HG03354 (cell line): ENCODE results near the gene MTHFD2.
"Not testable (repeated sequence)": the region's sequence is repeated elsewhere in the genome, so short reads cannot be mapped to it uniquely, and the experiment has no call there.

Source experiments
- ATAC-seq: cut with Tn5 transposase; IDR thresholded peaks from one replicate; pipeline ENCODE4 v1.9.1; 2021; ENCODE audit warnings: mild to moderate bottlenecking; ENCODE audit not compliant: unreplicated experiment, poor library complexity, severe bottlenecking

MTHFD2 gene

DNA sequence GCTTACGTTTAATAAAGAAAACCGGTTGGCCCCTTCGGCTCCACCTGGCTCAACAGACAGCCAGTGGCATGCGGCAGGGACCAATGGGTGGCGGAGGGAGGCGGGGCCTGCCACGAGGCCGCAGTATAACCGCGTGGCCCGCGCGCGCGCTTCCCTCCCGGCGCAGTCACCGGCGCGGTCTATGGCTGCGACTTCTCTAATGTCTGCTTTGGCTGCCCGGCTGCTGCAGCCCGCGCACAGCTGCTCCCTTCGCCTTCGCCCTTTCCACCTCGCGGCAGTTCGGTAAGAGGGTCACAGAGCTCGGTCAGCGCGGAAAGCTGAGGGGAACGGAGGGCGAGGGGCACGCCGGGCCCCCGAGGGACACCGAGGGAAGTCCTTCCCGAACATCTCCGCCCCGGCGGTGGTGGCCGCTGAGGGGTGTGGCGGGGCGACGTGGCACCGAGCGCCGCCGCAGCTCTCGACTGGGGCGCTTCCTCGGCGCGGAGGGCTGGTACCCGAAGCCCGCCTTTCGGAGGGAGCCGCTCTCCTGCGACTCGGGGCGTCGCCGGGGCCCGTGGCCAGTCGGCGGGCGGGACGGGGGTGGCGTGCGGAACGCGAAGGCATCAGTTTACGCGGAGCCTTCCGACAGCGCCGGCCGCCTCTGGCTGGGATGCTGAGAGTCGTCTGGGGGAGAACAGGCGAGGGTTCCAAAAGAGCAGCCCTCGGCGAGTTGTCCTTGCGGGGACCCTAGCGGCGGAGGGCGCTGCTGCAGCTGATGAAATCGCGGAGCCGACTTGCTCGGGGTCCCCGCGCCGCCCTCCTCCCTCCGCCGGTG, at the start of gene MTHFD2:
Gene MTHFD2 (plus strand): TSS at position 155 of the 814 bp plus-strand sequence. CDS start 27 bp downstream, at position 182.
- ATAC-seq, result peak; percentile 90

DNA sequence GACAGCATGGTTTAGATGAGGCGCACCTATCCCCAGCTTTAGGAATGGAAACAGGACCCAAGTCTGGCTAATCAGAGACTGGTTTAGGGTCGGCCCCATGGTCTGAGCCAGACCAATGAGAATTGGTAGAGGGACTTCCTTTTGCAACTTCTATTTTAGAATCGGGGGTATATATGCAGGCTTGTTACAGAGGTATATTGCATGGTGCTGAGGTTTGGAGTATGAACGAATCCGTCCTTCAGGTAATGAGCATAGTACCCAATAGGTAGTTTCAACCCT, 49.2 kb upstream of the MTHFD2 start:
- no peak for ATAC-seq

DNA sequence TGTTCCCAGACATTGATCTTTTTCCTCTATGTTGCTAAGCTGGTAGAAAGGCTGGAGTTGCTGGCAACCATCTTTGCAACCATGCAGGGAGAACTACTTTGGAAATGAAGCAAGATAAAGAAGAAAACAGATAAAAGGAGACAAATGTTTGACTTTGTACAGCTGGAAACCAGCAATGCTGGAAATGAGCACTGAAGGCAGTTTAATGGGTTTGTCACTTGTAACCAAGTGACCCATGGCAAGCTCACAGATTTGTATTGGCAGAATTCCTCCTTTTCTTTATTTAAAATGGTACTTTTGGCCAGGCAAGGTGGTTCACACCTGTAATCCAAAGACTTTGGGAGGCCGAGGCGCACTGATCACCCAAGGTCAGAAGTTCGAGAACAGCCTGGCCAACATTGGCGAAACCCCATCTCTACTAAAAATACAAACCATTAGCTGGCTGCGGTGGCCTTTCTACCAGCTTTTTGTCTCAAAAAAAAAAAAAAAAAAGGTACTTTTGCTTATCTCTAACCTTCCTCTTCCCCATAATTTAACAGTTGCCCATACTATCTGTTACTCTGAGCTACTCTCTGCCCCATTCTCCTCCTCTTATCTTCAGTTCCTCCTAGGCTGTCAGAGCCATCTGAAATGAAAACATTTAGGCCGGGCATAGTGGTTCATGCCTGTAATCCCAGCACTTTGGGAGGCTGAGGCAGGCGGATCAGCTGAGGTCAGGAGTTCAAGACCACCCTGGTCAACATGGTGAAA, 48.7 kb upstream of the MTHFD2 start:
- no peak for ATAC-seq

DNA sequence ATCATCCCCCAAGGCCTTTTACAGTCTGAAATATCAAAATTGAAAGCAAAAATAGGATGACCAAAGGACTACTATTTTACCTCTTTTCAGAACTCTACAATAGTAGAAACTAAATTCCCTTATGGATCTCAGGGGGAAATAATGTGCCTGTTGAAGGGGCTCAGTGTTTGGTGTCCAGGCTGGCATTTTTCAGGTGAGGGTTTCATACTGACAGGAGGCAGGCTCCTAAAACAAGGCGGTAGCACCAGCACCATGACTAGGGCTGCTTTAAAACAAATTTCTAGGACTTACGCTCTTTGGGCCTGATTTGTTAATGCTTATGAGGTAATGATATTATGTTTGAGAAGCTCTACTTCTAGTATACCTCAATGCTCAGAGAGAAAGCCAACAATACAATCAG, 45.5 kb upstream of the MTHFD2 start:
- no peak for ATAC-seq

DNA sequence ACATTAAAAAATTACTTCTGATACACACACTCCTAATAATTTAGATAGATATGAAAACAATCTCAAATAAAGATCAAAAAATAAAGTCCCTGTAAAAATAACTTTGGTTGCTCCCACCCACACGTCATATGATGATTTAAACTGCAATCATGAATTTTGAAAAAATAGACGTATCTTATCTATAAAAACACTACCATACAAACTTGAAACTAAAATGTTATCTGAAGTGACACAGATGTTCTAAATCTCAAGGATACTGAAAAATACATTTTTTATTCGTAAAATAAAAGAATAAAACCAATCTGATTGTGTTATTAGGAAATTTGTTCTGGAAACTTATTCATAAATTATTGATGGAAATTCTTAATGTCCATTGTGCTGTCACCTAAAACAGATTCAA, 42.6 kb upstream of the MTHFD2 start:
- ATAC-seq, result no peak

DNA sequence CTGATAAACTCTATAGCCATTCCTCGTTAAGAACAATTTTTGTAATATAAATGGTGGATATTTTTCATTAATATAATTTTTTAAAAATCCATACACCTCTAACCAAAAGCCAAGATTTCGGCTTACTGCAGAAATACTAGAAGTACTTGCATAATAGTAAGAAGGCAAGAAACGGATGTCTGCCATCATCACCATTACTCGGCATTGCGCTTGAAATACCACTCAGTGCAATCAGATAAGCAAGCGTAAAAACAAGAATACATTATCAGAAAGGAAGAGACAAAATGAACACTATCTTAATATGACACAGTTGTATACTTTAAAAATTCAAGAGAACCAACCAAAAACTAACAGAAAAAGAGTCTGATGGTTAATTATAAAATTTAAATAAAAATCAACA, 35.5 kb upstream of the MTHFD2 start:
- no peak for ATAC-seq

DNA sequence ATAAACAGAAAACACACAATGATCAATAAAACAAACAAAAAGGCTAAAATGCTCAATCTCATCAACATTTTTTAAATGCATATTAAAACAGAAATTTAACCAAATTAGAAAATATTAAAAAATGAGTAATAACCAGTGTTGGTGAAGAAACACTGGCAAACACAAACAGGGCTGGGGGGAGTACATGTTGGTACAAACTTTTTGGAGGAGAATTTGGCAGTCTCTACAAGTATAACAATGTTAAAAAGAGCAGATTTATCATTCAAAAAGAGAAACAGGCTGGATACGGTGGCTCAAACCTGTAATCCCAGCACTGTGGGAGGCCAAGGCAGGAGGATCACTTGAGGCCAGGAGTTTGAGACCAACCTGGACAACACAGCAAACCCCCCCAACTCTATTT, 33.7 kb upstream of the MTHFD2 start:
- no peak for ATAC-seq

DNA sequence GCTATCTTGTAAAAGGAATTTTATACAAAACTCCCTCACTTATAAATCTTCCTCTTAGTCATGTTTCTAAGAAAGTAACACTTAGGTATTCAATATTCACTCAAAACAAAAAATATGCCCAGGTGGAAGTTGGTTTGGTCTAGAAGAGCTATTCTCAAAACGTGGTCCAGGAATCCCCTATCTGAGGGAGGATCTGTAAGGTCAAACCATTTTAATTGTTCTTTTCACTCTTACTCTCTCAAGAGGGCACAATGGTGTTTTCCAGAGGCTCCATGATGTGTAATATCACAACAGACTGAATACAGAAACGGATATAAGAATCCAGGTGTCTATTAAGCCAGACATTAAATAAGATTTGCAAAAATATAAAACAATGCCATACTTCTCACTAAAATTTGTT, 29.7 kb upstream of the MTHFD2 start:
- ATAC-seq, result no peak

DNA sequence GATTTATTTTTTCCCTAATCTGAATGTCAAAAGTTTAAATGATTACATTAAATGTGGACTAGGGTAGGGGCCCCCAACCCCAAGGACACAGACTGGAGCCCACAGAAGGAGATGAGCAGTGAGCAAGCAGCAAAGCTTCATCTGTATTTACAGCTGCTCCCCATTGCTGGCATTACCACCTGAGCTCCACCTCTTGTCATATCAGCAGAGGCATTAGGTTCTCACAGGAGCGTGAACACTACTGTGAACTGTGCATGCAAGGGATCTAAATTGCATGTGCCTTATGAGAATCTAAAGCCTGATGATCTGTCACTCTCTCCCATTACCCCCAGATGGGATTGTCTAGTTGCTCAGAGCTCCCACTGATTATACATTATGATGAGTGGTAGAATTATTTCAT, 23.5 kb upstream of the MTHFD2 start:
- ATAC-seq, result no peak

DNA sequence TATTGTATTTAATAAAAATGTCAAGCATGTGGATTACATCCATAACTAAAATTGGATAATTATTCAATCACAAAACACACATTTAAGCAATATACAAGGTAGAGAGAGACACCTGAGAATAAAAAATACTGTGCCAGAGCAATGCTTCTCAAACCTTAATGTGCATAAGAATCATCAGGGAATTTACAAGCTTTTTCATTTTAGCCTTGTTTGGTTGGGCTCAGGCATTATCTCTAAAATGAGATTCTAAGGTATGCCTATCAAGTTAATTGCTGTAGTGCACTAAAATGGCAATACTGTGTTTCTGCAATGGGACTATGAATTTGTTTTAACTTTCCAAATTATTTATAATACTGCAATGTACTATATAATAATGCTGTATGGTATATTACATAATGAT, 20.7 kb upstream of the MTHFD2 start:
- no peak for ATAC-seq

DNA sequence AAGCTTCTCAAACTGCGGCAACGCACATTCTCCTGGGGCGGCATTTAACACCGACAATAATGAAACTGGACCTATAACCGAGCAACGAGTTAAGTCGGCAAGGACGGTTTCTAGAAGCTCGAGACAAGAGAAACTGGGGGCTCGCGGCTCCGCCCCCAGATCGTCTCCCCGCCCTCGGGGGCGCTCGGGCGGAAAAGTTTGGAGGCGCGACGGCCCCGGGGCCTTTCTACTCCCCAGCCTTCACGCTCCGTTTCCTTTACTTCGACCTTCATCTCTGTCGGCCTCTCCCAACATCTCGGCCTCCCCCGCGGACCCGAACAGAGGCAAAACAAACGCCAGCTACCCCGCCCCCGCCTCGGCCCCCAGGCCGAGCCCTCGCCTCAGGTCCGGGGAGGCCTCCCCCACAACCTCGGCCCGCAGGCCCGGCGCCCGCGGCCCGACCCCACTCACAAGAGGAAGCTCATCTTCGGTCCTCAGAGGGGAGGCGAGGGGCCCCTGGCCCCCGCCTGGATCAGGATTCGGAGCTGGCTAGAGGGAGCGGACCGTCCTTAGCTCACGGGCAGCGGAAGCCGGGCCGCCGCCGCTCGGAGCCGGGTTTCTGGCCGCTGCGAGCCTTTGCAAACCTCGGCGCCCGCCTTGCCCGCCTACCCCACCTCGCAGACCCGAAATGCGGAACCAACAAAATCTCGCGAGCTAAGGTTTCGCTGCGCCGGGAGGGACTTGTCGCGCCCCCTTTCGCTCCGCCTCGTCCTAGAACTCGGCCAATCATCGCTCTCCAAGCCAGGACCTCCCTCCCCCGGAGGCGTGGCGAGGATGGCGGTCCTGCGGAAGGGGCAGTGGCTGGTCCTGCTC, 20.0 kb upstream of the MTHFD2 start, which contains the start of gene MOB1A:
Gene MOB1A (minus strand): TSS at position 669 of the 852 bp plus-strand sequence. CDS start 205 bp downstream, at position 464.
- ATAC-seq, result peak; percentile 80

DNA sequence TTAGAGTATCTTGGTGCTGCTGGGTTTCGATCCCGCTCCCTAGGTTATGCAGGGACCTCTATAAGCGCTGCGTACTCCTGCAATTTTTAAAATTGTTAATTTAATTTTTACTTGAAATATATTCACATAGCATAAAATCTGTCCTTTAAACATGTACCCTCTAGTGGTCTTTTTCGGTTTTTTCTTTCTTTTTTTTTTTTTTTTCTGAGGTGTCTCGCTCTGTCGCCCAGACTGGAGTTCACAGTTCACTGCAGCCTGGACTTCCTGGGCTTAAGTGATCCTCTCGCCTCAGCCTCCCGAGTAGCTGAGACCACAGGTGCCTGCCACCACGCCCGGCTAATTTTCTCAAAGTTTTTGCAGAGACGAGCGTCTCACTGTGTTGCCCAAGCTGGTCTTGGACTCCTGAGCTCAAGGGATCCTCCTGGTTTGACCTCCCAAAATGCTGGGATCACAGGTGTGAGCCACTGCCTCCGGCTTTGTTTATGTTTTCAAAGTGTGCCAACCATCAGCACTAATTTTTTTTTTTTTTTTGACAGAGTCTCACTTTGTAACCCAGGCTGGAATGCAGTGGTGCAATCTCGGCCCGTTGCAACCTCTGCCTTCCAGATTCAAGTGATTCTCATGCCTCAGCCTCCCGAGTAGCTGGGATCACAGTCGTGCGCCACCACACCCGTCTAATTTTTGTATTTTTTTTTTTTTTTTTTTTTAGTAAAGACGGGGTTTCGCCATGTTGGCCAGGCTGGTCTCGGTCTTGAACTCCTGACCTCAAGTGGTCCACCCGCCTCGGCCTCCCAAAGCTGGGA, 19.2 kb upstream of the MTHFD2 start:
- ATAC-seq, result peak; percentile 38

DNA sequence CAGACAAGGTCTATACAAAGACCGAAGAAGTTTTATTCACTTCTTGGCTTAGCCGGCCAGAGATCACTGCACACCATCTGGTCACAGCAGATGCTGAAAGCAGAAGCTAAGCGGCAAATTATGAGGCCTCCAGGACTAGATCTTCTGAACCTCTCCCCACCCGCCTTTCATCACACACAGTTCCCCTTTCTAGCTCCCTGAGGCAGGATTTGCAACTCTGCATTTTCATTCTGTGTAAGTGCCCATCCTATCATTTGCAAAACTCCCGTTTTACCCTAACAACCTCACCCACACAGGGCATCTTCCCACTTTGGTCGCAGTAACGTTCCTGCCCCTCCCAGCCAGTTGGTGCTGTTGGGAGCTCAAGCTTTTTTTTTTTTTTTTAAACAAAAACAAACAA, 16.7 kb upstream of the MTHFD2 start:
- ATAC-seq, result peak; percentile 40

DNA sequence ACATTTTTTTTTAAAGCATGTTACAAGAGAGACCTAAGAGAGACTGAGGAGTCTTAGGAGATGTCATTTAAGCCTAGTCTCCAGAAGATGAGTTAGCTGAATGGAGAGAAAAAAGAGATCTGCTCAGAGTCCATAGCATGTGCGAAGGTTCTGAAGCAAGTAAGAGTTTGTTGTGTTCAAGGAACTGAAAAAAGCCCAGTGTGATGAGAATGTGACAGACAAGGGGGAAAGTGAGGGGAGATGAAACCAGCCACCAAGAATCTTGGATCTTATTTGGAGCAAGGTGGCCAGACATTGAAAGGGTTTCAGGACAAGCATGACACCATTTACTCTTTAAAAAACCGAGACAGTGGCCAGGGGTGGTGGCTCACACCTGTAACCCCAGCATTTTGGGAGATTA, 14.5 kb upstream of the MTHFD2 start:
- ATAC-seq, result no peak

DNA sequence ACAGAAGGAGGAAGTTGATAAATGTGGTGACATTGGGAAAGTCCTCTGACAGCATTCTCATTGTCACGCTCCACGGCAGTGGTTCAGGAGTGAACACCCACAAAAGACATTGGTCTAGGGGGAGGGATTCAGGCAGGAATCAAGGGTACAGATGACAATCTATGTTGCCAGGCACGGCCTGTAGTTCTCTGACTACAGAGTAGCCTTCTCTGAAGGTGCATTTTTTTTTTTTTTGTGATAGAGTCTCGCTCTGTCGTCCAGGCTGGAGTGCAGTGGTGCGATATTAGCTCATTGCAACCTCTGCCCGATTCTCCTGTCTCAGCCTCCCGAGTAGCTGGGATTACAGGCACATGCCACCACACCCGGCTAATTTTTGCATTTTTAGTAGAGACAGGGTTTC, 12.4 kb upstream of the MTHFD2 start:
- peak; percentile 59 for ATAC-seq

DNA sequence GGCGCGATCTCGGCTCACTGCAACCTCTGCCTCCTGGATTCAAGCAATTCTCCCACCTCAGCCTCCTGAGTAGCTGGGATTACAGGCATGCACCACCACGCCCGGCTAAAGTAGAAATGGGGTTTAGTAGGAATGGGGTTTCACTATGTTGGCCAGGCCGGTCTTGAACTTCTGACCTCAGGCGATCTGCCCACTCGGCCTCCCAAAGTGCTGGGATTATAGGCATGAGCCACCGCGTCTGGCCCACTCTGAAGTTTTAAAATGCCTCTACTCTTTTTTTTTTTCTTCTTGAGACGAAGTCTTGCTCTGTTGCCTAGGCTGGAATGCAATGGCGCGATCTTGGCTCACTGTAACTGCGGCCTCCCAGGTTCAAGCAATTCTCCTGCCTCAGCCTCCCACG, 11.7 kb upstream of the MTHFD2 start:
- not testable (repeated sequence) for ATAC-seq

DNA sequence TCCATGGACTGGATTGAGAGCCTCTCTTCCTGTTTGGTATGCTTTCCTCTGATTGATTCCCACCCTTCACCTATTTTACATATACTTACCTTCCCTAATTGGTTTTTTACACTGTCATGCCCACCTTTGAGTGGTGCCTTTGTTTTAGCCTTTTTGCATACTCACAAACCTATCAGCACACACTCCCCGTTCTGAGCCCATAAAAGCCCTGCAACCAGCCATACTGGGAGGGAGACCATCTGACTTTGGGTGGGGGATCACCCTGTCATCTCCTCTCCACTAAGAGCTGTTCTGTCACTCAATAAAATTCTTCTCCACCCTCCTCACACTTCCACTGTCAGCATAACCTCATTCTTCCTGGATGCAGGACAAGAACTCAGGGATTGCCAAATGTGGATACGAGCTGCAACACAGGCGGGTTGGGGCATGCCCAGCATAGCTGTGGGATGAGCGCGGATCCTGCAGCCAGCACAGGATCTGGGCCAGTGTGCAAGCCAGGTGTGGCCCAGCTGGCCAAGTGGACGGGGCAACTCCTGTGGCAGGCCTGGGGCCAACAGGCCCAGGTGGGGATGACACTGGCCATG, 10.3 kb upstream of the MTHFD2 start:
- ATAC-seq, result no peak

DNA sequence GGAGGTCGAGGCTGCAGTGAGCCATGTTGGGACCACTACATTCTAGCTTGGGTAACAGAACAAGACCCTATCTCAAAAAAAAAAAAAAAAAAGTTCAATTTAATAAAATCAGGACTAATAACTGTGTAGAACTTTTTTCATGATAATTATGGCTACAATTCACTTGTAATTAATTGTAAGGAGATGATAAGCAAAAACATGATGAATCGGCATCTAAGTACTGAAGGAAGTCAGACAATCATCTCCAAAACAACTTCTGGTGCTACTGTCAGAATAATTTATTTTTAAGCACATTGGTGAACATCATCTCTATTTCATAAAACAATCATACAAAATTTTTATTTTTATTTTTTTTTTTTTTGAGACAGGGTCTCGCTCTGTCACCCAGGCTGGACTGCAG, 9.7 kb upstream of the MTHFD2 start:
- no peak for ATAC-seq
